Activated T-cell treated with anti-CD3 and anti-CD28 coated beads, Interleukin-2, amount 50 U/mL, for 4 hours (primary cell): ENCODE measurements around the gene GPC2. TPM values are rescaled to one million over a fixed set of nuclear protein-coding genes. Genes with fewer than 3 reads are reported as not detected.
"Not testable (repeated sequence)": the region's sequence is repeated elsewhere in the genome, so short reads cannot be mapped to it uniquely, and the experiment has no call there.

Experiments
- ATAC-seq, 2 donors: fragments of 200-7000 bp; cut with Tn5 transposase; one replicate each; pipeline ENCODE4 v1.10.0; 2021
- DNase-seq: peaks from one replicate; pipeline ENCODE4 v3.0.0-alpha.2; 2020
- H3K27me3 Mint-ChIP-seq: one replicate; pipeline ENCODE4 v1.8.0; 2021; ENCODE audit warnings: low read depth, mixed read lengths
- H3K36me3 Mint-ChIP-seq: one replicate; pipeline ENCODE4 v1.8.0; 2022; ENCODE audit warnings: mixed read lengths; ENCODE audit not compliant: insufficient read depth
- H3K4me1 Mint-ChIP-seq: one replicate; pipeline ENCODE4 v1.8.0; 2021; ENCODE audit warnings: low read depth, mixed read lengths
- H3K4me3 Mint-ChIP-seq: one replicate; pipeline ENCODE4 v1.8.0; 2021; ENCODE audit warnings: mild to moderate bottlenecking, moderate library complexity, mixed read lengths
- H3K9me3 Mint-ChIP-seq: one replicate; pipeline ENCODE4 v1.8.0; 2021; ENCODE audit warnings: mixed read lengths
- total RNA-seq, 3 donors: library from RNA; stranded (reverse); gene quantifications; one replicate each; pipeline ENCODE4 v1.2.1, GENCODE V29; 2021

The GPC2 gene
- total RNA-seq, 3 donors from 2014 or later, result 3.5 to 4.2 (median 4.1) TPM

DNA sequence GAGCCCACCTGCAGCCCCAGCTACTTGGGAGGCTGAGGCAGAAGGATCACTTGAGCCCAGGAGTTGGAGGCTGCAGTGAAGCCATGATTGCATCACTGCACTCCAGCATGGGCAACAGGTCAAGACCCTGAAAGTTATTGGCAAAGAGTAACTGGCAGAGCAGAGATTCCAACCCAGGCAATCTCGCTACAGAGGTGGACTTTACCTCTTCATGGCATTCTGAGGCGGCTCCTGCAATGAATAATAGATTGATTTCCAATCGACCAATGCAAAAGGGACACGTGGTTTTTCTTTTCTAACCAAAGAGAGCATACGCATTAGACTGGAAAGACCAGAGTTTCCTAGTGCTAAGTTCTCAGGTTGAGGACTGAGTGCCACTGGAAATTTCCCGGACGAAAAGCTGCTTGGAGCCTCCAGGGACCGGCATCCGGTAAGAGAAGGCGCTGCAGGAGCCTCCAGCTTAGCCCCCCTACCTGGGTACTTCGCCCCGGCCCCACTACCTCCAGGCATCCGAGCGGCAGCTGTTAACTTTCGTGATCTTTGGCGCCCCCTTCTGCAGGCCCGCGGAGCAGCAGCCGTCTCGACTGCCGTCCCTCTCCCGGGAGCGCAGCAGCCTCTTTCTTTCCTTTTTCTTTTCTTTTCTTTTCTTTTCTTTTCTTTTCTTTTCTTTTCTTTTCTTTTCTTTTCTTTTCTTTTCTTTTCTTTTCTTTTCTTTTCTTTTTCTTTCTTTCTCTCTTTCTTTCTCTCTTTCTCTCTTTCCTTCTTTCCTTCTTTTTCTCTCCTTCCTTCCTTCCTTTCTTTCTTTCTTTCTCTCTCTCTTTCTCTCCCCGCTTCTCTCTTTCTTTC lies 46.4 kb downstream of the GPC2 start:
- no peaks in the 10 kb centered on the region for H3K36me3 Mint-ChIP-seq
- DNase-seq, result peak; percentile 88
- H3K27me3 Mint-ChIP-seq, result no peaks in the 10 kb centered on the region
- peaks cover 22% of the 10 kb centered on the region for H3K4me1 Mint-ChIP-seq
- no peaks in the 10 kb centered on the region for H3K9me3 Mint-ChIP-seq
- no peak for ATAC-seq
- no peak overlapping the region for H3K4me3 Mint-ChIP-seq

DNA sequence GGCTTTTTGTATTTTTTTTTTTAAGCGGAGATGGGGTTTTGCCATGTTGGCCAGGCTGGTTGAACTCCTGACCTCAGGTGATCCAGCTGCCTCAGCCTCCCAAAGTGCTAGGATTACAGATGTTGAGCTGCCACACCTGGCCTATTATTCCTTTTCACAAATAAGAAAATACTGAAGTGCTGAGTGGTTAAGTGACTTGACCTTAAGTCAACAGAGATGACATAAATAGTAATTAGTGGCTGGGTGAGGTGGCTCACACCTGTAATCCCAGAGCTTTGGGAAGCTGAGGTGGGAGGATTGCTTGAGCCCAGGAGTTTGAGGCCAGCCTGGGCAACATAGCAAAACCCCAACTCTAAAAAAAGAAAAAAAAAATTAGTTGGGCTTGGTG lies 47.0 kb downstream of the GPC2 start:
- not testable (repeated sequence) for H3K9me3 Mint-ChIP-seq, ATAC-seq, H3K27me3 Mint-ChIP-seq, DNase-seq, H3K4me3 Mint-ChIP-seq, H3K36me3 Mint-ChIP-seq
- peaks cover 27% of the 10 kb centered on the region for H3K4me1 Mint-ChIP-seq

DNA sequence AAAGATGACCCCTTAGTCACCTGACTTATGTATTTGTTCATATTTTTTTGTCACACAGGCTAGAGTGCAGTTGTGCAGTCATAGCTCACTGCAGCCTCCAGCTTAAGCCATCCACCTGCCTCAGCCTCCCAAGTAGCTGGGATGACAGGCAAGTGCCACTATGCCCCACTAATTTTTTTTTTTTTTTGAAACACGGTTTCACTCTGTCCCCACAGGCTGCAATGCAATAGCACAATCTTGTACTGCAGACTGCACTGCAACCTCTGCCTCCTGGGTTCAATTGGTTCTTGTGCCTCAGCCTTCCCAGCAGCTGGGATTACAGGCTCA lies 48.6 kb downstream of the GPC2 start:
- Mint-ChIP-seq H3K27me3 (no peaks in the 10 kb centered on the region), H3K4me3 (peak overlapping the region; percentile 78), H3K4me1 (peaks cover 36% of the 10 kb centered on the region), H3K36me3 (no peaks in the 10 kb centered on the region), H3K9me3 (no peaks in the 10 kb centered on the region)
- ATAC-seq (no peak), DNase-seq (no peak)

DNA sequence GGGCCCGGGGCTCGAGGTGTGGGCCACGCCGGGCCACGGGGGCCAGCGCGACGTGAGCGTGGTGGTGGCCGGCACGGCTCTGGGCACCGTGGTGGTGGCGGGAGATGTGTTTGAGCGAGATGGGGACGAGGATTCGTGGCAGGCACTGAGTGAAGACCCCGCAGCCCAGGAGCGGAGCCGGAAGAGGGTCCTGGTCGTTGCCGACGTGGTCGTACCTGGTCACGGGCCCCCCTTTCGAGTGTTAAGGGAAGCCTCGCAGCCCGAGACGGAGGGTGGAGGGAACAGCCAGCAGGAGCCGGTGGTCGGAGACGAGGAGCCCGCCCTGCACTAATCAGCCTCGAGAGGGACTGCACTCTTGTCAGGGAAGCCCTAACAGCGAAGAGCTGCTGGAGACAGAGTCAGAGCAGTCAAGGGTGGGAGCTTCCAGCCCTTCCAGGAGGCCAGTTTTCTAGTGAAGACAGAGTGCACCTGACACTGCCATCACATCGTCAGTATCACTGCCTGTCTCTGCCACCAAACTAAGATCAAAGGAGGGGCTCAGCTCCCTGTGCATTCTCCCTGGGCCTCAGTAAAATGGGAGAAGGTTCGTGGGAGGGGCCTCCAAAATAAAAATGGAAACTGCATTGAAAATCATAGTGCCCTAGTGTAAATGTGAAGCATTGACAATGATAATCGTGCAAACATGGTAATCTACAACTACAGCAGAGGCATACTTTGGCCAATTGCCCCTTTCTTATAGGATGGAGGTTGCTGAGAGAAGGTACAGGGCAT lies 49.1 kb downstream of the GPC2 start:
- ATAC-seq, result no peak

DNA sequence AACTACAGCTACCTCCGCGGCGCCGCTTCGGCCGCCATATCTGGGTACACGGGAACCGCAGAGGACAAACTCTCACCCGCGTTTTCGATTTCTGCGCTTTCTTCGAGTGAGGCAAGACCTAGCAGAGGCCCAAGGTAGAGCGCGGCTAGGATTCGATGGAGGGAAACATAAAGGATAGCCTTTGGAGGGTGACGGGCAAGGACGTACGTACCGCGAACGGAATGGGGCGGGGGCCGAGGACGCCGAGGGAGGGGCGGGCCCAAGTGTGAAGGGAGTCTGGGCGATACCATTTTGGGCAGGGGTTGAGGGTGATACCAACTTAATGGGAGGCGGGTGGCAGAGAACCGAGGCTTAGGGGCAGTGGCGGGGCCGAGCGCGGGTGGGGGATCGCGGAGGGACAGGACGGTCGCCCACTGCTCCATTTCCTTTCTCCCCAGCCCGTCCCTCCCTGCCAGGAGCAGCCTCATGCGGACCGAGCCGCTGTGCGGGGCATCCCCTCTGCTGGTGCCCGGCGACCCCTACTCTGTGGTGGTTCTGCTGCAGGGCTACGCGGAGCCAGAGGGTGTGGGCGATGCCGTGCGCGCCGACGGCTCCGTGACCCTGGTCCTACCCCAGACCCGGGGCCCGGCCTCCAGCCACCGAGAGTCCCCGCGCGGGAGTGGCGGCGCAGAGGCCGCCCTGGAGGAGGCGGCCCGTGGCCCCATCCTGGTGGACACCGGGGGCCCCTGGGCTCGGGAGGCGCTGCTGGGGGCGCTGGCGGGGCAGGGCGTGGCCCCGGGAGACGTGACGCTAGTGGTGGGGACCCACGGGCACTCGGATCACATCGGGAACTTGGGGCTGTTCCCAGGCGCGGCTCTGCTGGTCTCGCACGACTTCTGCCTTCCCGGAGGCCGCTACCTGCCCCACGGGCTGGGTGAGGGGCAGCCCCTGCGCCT lies 50.0 kb downstream of the GPC2 start, which contains the start of gene MBLAC1:
Gene MBLAC1 (plus strand): TSS at position 37 of the 935 bp plus-strand sequence. CDS start 429 bp downstream, at position 466.
- Mint-ChIP-seq H3K4me3 (peak within 1 kb of the TSS; percentile 99), H3K4me1 (peaks cover 31% of the 10 kb centered on the region), H3K36me3 (peaks cover 2% of the 10 kb centered on the region), H3K27me3 (no peaks in the 10 kb centered on the region), H3K9me3 (no peaks in the 10 kb centered on the region)
- DNase-seq, result peak; percentile 88
- ATAC-seq, result peak; percentile 81 to 82

More for the DNA sequence above, 49.1 kb downstream of the GPC2 start:
- Mint-ChIP-seq H3K4me3 (peak overlapping the region; percentile 78), H3K4me1 (peaks cover 36% of the 10 kb centered on the region), H3K36me3 (no peaks in the 10 kb centered on the region), H3K27me3 (no peaks in the 10 kb centered on the region), H3K9me3 (no peaks in the 10 kb centered on the region)
- no peak for DNase-seq

DNA sequence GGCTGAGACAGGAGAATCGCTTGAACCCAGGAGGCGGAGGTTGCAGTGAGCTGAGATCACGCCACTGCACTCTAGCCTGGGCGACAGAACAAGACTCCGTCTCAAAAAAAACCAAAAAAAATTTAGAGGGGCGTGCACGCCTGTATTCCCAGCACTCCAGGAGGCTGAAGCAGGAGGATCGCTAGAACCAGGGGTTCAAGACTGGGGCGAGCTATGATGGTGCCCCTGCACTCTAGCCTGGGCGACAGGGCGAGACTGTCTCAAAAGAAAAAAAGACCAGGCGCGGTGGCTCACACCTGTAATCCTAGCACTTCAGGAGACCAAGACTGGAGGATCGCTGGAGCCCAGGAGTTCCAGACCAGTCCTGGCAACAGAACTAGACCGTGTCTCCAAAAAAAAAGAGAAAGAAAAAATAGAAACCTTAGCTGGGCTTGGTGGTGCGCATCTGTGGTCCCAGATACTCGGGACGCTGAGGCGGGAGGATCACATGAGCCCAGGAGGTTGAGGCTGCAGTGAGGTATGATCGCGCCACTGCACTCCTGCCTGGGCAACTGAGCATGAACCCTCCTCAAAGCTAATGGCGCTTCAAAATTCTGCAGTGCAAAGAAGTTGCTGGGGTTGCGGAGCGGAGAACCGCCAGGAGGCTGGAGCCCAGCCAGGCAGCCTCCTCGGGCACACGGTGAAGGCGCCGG lies 50.8 kb downstream of the GPC2 start:
- no peak for DNase-seq
- peak overlapping the region; percentile 99 for H3K4me3 Mint-ChIP-seq
- peaks cover 33% of the 10 kb centered on the region for H3K4me1 Mint-ChIP-seq
- no peaks in the 10 kb centered on the region for H3K9me3 Mint-ChIP-seq
- ATAC-seq, result peak in 1 of 2 donors; percentile 0
- H3K36me3 Mint-ChIP-seq, result peaks cover 2% of the 10 kb centered on the region
- no peaks in the 10 kb centered on the region for H3K27me3 Mint-ChIP-seq

DNA sequence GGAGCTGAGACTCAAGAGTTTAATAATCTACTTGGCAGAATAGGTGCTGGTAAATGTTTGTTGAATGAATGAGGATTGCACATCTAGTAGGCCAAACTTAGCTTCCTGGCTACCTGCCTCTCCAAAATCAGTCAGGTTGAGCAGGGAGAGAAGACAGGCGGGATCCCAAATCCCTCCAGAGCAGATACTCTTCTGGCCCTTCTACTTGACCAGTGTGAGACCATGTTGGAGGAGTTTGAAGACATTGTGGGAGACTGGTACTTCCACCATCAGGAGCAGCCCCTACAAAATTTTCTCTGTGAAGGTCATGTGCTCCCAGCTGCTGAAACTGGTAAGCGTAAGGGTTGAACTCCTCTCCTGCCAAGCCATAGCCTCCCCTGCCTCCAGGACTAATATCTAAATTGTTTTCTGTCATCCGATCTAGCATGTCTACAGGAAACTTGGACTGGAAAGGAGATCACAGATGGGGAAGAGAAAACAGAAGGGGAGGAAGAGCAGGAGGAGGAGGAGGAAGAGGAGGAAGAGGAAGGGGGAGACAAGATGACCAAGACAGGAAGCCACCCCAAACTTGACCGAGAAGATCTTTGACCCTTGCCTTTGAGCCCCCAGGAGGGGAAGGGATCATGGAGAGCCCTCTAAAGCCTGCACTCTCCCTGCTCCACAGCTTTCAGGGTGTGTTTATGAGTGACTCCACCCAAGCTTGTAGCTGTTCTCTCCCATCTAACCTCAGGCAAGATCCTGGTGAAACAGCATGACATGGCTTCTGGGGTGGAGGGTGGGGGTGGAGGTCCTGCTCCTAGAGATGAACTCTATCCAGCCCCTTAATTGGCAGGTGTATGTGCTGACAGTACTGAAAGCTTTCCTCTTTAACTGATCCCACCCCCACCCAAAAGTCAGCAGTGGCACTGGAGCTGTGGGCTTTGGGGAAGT lies 52.6 kb downstream of the GPC2 start:
- peaks cover 2% of the 10 kb centered on the region for H3K36me3 Mint-ChIP-seq
- peaks cover 39% of the 10 kb centered on the region for H3K4me1 Mint-ChIP-seq

DNA sequence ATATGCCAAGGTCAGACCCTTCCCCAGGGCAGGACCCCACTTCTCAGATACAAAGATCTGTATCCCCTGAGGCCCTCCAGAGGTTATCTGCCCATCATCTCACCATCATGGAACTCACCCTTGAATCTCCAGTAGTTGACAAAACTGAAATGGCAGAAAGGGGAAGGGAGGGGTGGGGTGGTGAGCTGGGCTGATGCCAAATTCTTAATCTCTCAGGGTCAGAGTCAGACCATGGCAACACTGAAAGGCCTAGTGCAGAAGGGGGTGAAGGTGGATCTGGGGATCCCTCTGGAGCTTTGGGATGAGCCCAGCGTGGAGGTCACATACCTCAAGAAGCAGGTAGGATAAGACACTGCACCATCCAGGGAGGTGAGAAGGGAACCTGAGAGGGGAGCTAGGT lies 54.6 kb downstream of the GPC2 start:
- ATAC-seq, result no peak
- Mint-ChIP-seq H3K4me3 (no peak overlapping the region), H3K9me3 (no peaks in the 10 kb centered on the region), H3K36me3 (peaks cover 2% of the 10 kb centered on the region), H3K27me3 (no peaks in the 10 kb centered on the region), H3K4me1 (peaks cover 42% of the 10 kb centered on the region)
- no peak for DNase-seq

More for the DNA sequence above, 52.6 kb downstream of the GPC2 start:
- no peaks in the 10 kb centered on the region for H3K9me3 Mint-ChIP-seq
- DNase-seq, result no peak
- no peak for ATAC-seq
- no peaks in the 10 kb centered on the region for H3K27me3 Mint-ChIP-seq
- H3K4me3 Mint-ChIP-seq, result peak overlapping the region; percentile 13

DNA sequence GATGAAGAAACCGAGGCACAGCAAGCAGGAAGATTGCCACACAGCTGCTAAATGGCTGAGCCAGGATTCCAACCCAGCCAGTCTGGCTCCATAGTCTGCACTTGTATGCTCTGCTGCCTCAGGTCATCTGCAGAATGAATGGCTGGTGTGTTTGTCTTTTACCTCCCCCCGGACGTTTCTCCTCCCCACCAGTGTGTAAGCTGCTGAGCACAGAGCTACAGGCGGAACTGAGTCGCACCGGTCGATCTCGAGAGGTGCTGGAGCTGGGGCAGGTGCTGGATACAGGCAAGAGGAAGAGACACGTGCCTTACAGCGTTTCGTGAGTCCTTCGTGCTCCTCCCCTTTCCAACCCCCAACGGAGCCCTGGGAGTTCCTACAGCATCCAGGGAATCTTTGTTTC lies 55.1 kb downstream of the GPC2 start:
- Mint-ChIP-seq H3K9me3 (no peaks in the 10 kb centered on the region), H3K4me3 (no peak overlapping the region), H3K27me3 (no peaks in the 10 kb centered on the region)

DNA sequence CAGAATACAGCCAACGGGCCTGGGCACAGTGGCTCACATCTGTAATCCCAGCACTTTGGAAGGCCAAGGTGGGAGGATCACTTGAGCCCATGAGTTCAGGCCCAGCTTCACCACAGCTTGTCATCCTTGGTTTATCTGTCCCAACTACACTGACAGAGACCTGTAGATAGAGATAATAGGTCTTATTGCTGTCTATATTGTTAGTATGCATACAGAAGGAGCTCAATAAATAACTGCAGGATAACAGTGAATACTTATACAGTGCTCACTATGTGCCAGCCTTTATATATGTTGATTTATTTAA lies 56.5 kb downstream of the GPC2 start:
- no peaks in the 10 kb centered on the region for H3K27me3 Mint-ChIP-seq
- no peak for ATAC-seq
- no peak for DNase-seq
- peaks cover 33% of the 10 kb centered on the region for H3K4me1 Mint-ChIP-seq
- peaks cover 7% of the 10 kb centered on the region for H3K36me3 Mint-ChIP-seq
- peak overlapping the region; percentile 96 for H3K4me3 Mint-ChIP-seq
- no peaks in the 10 kb centered on the region for H3K9me3 Mint-ChIP-seq

More for the DNA sequence above, 55.1 kb downstream of the GPC2 start:
- ATAC-seq (no peak), DNase-seq (no peak)
- H3K4me1 Mint-ChIP-seq, result peaks cover 42% of the 10 kb centered on the region
- peaks cover 2% of the 10 kb centered on the region for H3K36me3 Mint-ChIP-seq

DNA sequence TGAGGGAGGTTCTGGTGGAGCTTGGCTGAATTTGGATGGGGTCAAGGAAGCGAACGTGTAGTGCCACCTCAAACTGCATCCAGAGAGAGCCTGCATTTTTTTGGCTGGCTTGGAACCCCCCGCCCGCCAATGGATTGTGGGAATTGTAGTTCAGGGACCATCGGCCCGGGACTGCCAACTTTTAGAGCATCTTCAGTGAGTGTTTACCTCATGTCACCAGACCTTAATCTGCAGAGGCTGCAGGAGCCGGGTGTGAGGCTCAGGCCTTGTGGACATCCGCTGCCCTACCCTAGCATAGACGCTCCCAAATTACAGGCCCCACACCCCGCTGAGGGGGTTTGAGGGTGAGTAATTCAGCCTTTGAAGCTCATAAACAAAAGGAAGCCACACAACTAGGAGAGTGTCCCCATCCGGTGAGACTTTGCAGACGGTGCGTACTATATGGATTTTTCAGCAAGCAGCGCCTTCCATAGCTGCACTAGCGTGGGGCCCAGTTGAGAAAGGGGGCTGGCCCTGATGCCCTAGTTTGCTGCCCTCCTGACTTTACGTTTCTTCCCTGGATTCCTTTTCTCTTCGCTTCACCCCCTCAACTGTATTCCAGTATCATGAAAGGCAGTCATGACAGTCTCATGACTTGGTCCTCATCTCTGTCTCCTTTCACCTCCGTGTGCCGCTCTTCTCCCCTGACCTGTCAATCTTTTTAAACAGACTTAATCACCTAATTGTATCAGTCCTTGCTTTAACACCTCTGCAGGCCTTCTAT lies 57.0 kb downstream of the GPC2 start:
- Mint-ChIP-seq H3K27me3 (no peaks in the 10 kb centered on the region), H3K36me3 (peaks cover 7% of the 10 kb centered on the region), H3K9me3 (no peaks in the 10 kb centered on the region), H3K4me1 (peaks cover 29% of the 10 kb centered on the region), H3K4me3 (peak overlapping the region; percentile 96)
- peak; percentile 50 for DNase-seq
- ATAC-seq, result peak; percentile 64 to 69
